AG04449 (cell line): ENCODE results near the gene KCNH1.

ENCODE experiments used
- CTCF ChIA-PET: fragments of 350-600 bp; formaldehyde crosslinking; extraction: SDS; loops from one replicate; lab custom pipeline; 2021; ENCODE audit warnings: antibody characterized with exemption; lab: Yijun Ruan, JAX
- POLR2A ChIA-PET: fragments of 400-600, 350-600 bp; formaldehyde crosslinking; extraction: SDS; loops from one replicate; lab custom pipeline; 2020; ENCODE audit warnings: antibody characterized with exemption, inconsistent platforms; lab: Yijun Ruan, JAX
- DNase-seq: peaks from one replicate; pipeline ENCODE4 v3.0.0-alpha.2; 2010; ENCODE audit warnings: low read depth, low spot score
- H3K4me3 ChIP-seq: 2 replicates; pipeline ENCODE4 v1.5.1; 2011; ENCODE audit warnings: low read depth, mild to moderate bottlenecking, control low read depth, low read length
- TF ChIP-seq, protein P1 (sequence below): IDR thresholded peaks from one replicate; pipeline ENCODE4 v1.5.1; 2011; ENCODE audit warnings: mild to moderate bottlenecking, moderate library complexity, low read length, control low read depth, inconsistent platforms; ENCODE audit not compliant: insufficient read depth; ENCODE audit errors: missing control alignments

Gene KCNH1

GRCh38 chr1:210910020-210910575 is 223.8 kb downstream of the KCNH1 start:
- ChIA-PET CTCF (no interaction called here), POLR2A (no interaction called here)
- H3K4me3 ChIP-seq: no peak overlapping the region
- TF ChIP-seq, protein P1, sequence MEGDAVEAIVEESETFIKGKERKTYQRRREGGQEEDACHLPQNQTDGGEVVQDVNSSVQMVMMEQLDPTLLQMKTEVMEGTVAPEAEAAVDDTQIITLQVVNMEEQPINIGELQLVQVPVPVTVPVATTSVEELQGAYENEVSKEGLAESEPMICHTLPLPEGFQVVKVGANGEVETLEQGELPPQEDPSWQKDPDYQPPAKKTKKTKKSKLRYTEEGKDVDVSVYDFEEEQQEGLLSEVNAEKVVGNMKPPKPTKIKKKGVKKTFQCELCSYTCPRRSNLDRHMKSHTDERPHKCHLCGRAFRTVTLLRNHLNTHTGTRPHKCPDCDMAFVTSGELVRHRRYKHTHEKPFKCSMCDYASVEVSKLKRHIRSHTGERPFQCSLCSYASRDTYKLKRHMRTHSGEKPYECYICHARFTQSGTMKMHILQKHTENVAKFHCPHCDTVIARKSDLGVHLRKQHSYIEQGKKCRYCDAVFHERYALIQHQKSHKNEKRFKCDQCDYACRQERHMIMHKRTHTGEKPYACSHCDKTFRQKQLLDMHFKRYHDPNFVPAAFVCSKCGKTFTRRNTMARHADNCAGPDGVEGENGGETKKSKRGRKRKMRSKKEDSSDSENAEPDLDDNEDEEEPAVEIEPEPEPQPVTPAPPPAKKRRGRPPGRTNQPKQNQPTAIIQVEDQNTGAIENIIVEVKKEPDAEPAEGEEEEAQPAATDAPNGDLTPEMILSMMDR: no peak
- no peak for DNase-seq

DNA sequence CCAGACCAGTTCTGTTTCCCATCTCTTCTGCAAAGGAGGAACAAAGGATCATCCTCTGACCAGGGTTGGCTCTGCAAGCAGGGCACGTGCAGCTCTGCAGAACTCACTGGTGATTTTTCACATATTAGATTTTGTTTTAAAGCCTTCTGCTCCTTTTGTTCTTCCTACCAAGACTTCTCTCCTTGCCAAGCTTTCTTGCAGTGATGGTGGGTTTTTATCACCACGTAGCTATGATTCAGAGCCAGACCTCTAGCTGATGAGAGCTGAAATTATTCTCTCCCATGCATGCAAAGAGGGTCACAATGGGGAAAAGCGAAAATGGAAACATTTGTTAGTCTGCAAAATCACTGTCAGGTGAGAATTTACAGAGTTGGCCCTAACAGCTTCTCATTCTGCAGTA is 225.2 kb downstream of the KCNH1 start:
- no peak overlapping the region for H3K4me3 ChIP-seq
- DNase-seq: no peak
- POLR2A ChIA-PET: no interaction called here
- CTCF ChIA-PET: no interaction called here
- TF ChIP-seq, protein P1: no peak

GRCh38 chr1:210908257-210908656 is 225.7 kb downstream of the KCNH1 start:
- no peak for DNase-seq
- TF ChIP-seq, protein P1: no peak
- ChIA-PET CTCF (interaction anchor here (1.3 kb wide), 1 partner anchor 501 kb away, joined by 3 read pairs; no protein-coding TSS in a partner anchor), POLR2A (no interaction called here)
- H3K4me3 ChIP-seq: no peak overlapping the region

DNA sequence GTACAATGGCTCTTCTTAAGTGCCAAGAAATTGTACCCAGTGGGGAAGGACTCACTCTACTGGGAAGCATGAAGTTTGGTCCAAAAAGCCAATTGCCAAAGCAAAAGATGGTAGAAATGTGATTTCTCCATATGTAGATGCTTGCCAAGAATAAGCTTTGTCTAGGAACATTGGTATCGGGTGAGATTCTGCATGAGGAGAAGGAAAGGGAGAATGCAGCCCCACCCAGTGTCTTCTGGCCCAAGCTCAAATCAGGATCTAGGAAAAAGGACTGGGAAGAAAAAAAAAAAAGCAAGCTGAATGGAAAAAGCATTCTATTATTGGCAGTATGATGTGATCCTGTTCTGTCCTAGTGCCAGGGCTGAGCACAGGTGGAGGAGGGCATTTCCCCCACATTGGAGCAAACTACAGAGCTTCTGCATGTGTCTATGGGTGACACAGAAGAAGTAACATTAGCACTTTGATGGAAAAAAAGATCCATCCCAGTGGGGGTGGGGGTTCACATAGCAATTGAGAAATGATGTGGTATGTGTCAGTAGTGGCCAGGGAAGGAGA is 226.6 kb downstream of the KCNH1 start:
- DNase-seq: no peak
- CTCF ChIA-PET: interaction anchor here (1.3 kb wide), 1 partner anchor 500 kb away, joined by 3 read pairs; no protein-coding TSS in a partner anchor
- POLR2A ChIA-PET: no interaction called here
- TF ChIP-seq, protein P1: no peak
- no peak overlapping the region for H3K4me3 ChIP-seq

DNA sequence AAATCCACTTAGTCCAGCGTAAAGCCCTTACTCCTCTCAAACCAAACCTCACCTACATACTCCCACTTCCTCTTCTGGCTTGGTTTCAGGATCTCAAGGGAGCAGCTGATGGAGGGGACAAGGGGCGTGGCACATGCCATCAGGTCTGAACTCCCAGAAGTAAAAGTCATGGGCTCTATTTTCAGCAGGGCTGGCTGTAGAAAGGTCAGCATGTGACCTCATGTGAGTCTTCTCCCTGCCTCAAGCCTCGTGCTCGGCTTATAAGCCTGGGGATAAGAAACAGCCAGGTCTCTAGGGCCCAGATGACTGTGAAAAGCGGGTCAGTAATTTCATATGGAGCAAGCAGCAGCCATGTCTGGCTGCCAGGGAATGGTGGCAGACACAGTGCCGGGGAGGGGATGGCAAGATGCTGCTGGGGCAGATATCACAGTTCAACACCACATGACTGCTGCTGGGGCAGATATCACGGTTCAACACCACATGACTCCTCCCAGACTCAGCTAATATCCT is 227.9 kb downstream of the KCNH1 start:
- CTCF ChIA-PET: interaction anchor here (1.6 kb wide), 1 partner anchor 9 kb away, joined by 5 read pairs; no protein-coding TSS in a partner anchor
- POLR2A ChIA-PET: no interaction called here
- no peak overlapping the region for H3K4me3 ChIP-seq
- DNase-seq: no peak
- TF ChIP-seq, protein P1: no peak

DNA sequence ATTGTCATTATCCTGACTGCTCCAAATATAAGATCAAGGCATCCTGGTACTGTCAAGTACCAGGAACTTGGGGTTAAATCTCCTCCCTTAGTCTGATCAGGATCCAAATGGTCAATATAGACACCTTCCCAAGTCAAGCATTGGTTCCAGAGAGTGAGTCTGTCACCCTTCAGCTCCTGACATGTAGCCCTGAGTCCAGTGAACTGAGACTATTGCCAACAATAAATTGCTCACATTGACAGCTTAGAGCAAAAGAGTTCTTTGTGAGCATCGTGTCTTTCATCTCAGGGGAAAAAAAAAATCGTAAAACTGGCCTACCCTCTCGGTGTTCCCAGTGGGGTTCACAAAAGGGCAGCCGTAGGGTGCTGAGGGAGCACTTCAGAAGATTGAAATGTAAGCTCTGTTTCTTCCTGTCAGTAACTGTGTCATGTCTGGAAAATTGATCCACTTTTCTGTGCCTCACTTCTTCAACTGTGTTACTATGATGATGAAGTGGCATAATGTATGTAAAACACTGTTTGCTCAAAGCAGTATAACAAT is 228.5 kb downstream of the KCNH1 start:
- CTCF ChIA-PET: interaction anchor here (1.6 kb wide), 1 partner anchor 10 kb away, joined by 5 read pairs; no protein-coding TSS in a partner anchor
- TF ChIP-seq, protein P1: no peak
- DNase-seq: no peak
- POLR2A ChIA-PET: interaction anchor here (0.6 kb wide), 1 partner anchor 262 kb away, joined by 3 read pairs; no protein-coding TSS in a partner anchor
- no peak overlapping the region for H3K4me3 ChIP-seq
